Skeletal muscle cell (primary cell): ENCODE measurements around the gene SLC22A23.
"Not testable (repeated sequence)": the region's sequence is repeated elsewhere in the genome, so short reads cannot be mapped to it uniquely, and the experiment has no call there.

Source experiments
- DNase-seq: peaks from one replicate; pipeline ENCODE4 v3.0.0-alpha.2; 2010; ENCODE audit warnings: low read depth
- H3K4me3 ChIP-seq: 2 replicates; pipeline ENCODE4 v1.5.1; 2011; ENCODE audit warnings: low read depth, mild to moderate bottlenecking, control low read depth, low read length, moderate library complexity

Gene SLC22A23

DNA sequence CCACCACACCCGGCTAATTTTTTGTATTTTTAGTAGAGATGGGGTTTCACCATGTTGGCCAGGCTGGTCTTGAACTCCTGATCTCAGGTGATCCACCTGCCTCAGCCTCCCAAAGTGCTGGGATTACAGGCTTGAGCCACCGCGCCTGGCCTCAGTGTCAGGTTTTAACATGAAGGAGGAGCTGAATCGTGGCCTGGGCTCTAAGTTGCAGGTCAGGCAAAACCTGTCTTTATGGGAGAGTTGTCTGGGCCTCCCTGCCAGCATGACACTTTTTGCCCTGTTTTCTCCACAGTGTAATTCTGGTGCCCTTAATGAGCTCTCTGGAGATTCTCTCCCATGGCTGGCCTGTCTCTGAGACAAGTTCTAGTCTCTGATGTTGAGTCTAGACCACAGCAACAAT lies 78.0 kb downstream of the SLC22A23 start:
- H3K4me3 ChIP-seq, DNase-seq: not testable (repeated sequence)

DNA sequence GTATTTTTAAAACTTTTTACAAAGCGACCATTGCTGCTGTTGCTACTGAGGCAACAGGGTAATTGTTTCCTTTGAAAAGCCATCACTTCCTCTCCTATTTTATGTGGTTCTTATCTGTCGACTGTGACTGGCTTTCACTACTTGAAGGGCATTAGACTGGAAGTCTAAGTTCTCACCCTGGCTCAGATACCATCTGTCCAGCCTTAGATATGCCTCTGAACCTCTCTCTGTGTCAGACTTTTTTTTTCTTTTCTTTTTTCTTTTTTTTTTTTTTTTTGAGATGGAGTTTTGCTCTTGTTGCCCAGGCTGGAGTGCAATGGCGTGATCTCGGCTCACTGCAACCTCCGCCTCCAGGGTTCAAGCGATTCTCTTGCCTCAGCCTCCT lies 78.5 kb downstream of the SLC22A23 start:
- not testable (repeated sequence) for H3K4me3 ChIP-seq, DNase-seq

DNA sequence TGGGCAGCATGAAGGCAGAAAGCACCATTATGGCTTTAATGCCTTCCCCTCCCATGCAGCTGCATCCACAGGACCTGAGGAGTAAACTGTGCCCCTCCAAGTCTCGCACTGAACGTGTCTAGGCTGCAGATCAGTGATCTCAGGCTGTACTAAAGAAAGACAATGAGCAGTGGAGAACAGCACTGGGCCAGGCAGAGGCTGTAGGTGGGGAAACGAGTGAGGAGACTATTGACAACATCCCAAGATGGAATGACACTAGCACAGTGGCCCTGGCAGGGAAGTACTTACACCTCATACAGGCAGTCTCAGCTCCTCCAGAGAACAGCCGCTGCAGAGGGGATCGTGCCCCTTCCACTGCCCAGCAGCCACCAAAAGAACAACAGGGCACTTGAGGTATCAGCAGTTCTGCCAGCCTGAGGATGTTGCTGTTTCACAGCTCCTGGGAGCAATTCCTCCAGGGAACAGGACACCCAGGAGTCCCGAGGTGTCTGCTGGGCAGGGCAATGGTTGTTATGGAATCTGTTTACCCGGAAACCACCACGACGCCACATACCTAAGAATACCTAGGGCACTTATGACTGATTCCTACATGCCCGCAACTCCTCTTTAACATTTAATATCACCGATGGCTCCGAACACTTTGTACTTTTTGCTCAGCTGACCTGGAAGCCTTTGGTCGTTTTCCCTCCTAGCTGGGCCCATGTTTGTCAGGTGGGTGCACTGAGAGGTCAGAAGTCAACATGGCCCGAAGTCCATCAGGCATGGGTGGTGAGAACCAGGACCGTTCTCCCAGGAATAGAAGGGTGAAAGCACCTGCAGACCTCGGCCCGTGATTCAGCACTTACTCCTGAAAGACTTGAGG lies 79.1 kb downstream of the SLC22A23 start:
- DNase-seq = no peak
- no peak overlapping the region for H3K4me3 ChIP-seq

DNA sequence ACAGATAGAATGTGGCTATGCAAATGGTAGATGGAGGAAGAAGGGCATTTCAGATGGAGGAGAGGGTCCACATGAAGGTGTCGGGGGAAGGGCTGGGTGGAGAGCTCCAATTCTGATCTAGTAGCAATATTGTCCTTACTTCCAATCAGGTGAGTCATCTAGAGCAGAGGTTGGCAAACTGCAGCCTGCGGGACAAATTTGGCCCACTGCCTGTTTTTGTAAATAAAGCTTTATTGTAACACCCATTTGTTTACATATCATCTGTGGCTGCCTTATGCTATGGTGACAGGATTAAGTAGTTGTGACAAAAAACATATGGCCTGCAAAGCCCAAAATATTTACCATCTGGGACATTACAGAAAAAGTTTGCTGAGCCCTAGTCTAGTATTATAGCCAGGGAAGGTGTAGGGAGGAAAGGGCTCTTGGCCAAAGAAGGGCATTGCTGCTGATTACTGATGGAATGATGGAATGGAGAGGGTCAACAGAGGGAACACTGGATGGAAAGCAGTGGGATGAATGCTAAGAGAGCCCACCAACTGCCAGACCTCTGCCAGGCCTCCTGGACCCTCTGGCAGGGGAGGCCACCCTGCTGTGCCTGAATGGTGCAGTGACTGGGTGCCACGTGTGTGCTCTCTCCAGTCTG lies 79.8 kb downstream of the SLC22A23 start:
- DNase-seq = no peak
- no peak overlapping the region for H3K4me3 ChIP-seq

DNA sequence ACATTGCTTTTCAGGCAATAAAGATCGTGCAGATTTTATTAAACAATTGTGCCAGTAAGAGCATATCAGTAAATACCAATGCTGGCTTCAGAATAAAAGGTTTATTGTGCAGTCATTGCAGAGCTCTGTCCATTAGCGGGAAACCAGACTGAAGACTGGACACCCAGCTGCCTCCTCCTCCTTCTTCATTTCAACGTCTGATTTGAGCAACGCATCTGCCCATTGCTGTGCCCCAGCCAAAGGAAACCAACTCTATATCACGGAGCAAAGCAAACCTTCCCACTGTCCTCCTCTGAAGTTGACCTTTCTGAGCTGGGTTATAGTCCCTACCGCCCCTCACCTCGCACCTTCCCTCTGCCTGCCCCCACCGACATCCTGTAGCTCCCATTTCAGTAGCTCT lies 80.8 kb downstream of the SLC22A23 start:
- H3K4me3 ChIP-seq = no peak overlapping the region
- no peak for DNase-seq

DNA sequence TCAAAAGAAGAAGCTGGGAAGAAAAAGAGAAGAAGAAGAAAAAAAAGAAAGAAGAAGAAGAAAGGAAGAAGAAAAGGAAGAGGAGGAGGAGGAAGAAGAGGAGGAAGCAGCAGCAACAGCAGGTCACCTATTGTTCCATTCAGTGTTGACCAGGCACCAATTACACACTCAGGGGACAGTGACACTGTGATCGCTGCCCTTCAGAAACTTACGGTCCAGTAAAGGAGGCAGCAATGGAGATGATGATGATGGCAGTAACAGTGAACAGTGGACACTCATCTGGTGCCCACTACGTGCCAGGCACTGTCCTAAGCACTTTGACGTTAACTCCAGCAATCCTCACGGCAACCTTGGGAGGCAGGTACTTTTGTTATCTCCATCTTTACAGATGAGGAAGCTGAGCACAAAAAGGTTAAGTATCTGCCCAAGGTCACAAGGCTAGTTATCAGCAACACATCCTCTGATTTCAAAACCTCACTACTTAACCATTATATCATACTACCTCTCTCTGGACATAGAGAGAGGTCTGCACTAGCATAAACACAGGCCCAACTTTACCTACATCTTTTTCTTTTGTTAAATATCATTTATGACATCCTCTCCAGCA lies 83.2 kb downstream of the SLC22A23 start:
- H3K4me3 ChIP-seq = no peak overlapping the region
- no peak for DNase-seq

DNA sequence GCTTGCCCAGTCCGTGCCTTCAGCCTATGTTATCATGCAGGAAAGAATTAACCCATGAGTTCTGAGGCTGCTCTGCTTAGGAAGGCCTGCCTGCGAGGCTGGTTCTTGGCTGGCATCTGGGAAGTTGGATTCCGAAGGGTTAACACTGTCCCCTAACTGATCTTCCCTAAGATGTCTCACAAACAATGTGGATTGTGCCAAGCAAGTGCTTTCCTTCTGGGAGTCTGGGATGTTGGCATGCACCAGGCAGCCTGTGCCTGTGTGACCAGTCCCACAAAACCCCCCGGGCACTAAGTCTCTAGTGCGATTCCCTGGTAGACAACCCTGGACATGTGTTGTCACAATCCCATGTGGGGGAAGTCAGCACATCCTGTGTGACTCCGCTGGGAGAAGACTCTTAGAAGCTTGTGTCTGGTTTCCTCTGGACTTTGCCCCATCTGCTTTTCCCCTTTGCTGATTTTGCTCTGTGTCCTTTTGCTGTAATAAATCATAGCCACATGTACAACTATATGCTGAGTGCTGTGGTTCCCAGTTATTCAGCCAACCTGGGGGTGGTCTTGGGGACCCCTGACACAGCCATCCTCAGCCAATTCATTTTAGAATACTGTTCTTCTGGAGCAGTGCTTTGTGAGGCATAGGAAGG lies 83.8 kb downstream of the SLC22A23 start:
- H3K4me3 ChIP-seq = no peak overlapping the region
- no peak for DNase-seq

DNA sequence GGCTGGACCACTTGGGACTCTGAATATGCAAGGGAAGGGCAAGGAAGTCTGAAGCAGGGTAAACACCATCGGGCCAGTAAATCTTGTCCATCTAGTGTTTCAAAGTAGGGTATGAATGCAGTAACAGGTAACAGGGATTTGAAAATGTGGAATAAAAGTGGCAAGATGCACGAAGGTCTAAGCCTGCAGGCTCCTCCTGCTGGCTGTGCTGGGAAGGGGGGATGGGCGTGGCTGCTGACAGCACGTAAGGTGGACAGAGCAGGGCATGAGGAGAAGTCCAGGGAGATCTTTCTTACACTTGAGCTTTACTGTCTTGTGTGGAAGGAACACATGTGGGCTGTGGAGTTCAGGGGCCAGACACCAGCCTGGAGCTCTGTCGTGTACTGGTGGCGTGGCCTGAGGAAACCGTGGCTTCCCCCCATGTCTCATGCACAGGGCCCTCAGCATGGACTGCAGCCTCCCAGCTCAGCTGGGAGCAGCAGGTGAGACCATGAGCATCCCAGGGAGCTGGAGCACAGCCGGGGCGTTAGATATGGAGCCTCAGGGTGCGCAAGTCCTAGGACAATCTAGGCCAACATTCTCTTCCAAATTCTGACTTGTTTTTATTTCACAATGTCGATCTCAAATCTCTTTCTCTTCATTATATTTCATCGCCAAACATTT lies 84.5 kb downstream of the SLC22A23 start:
- no peak for DNase-seq

DNA sequence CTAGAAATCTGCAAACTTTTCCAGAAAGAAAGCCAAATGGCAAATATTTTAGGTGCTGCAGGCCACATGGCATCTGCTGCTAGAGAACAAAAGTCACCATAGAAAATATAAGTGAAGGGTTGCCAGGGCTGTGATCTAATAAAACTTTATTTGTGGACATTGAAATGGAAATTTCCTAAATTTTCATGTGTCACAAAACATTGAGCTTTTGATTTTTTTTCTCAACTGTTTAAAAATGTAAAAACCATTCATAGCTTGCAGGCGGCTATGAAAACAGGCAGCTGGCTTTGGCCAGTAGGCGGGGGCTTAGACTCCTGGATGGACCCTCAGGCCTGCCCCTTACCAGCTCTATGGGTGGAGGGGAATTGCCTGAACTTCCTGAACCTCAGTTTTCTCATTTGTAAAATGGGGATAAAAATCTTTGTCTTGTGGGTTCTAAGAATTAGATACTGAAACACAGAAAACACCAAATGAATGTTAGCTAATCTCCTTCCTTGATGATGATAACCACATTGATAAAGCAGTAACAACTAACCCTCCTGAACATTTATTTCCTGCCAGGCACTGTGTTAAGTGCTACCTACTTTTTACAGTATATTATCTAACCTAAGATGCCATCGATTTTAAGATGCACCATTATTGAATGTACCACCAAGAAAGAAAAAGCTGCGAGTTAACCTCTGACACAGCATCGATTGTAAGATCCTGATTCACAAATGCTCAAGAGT lies 85.5 kb downstream of the SLC22A23 start:
- H3K4me3 ChIP-seq = no peak overlapping the region
- no peak for DNase-seq

More for the DNA sequence above, 84.5 kb downstream of the SLC22A23 start:
- no peak overlapping the region for H3K4me3 ChIP-seq

DNA sequence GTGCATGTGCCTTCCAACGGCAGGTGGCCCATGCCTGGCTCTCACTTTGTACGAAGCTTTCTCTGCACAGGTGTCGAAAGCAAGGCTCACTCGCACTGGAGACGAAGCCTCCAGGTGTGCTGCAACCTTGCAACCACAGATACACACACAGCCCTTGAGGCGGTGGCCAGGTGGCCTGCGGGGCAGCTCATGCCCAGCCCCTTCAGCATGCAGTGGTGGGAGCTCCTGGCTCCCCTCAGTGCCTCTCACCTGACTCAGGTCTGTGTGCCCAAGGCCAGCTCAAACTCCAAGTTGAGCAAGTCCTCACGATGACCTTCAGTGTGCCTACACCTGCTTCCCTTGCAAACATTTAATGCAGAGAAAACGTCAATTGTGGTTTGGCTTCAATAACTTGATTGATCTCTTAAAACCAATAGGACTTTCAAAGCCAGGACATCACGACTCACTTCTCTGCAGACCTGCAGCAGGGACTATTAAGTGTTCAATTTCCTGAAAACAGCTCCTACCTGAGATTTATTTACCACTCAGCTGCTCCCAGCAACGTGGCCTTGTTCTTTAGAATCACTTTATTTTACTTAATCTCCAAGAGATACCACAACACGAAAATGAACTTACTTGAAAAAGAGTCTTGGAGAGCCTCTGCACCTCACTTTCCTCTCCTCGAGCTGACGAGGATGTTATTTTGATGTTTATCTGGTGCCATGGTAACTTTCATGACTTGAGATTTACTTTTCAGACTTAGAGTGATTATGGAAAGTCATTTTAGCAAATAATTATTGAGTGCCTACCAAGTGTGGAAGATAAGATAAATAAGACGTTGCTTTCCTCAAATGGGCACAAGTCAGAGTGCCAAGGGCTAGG lies 86.3 kb downstream of the SLC22A23 start:
- no peak overlapping the region for H3K4me3 ChIP-seq
- DNase-seq = no peak

DNA sequence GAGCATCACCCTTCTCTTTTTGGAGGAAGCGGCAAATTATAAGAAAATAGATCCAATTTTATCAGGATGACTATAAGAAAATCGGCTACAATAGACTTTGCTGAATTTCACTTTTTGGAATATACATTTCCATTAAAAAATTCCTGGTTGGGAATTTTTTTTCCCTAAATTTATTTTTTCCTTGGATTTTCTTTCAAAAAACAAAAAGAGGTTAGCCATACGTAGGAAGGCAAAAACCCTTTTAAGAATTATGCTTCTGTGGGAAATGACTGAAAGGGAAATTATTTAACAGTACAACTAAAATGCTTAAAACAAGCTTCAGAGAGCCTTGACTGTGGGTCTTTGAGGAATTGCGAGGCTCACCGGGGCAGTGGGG lies 86.9 kb downstream of the SLC22A23 start:
- H3K4me3 ChIP-seq = no peak overlapping the region
- DNase-seq = no peak

DNA sequence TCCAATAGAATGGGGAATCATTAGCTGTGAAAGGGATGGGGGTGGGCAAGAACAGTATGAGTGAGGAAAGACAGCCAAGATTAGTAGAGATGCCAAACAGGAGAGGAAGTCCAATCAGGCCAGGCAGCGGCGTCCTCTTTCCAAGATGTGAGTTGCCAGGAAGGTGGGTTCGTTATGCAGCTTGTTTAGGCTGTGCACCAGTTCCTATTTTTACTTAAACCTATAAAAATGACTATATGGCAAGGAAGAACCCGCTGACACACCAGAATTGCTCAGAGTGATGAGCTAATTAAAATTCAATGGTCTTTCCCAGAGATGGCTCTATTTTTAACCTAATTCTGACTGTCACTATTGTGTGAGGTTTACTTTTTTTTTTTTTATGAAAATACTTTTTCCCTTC lies 88.2 kb downstream of the SLC22A23 start:
- DNase-seq = no peak
- H3K4me3 ChIP-seq = no peak overlapping the region

DNA sequence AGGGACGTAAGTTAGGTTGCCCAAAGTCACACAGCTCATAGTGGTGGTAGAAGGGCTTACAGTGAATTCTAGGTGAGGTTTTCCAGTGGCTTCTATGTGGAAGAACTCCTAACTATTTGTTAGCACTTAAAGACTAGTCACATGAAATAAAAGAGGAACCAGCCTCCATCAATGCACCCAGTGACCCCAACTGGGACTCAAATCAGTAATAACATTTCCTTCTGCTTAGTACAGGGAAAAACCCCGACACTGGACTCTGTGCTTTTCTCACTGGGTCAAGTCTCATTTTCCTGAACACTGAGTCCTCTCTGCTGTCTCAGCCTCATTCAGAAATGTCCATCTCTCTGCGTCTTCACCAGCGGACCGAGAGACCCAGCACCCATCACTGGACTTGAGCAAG lies 89.2 kb downstream of the SLC22A23 start:
- no peak overlapping the region for H3K4me3 ChIP-seq
- DNase-seq = no peak

DNA sequence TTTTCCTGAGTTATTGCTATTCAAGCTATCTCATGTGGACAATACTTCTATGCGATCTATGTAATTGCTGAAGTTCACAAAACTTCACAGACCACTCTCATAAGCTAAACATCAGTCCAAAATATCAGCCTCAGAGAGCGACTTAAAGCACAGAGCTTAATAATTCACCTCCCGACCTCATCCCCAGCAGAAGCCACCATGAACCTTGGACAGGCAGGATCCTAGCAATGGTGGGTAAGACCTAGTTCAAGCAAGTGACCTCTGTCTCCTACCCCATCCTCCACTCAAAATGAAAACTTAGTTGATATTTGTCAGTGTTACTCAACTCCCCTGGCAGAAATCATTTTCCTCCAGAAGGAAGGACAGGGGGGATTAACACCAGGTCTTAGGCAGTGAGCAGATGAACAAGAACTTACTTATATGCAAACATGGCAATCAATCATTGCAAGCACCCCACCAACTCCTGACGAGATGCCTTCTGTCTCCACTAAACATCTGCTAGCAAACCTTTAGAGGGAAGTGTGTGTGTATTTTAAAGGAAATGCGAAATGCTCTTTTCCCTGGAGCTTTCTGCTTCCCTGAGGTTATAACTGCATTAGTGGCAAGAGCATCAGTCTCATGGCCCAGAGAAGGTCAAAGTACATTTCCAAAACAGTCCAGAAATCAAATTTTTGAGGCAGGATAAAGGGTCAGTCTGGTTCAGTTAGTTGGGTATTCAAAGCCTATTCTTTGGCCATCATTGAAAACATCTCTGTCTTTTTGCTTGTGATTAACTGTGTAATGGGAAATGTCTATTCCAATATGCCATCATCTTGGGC lies 90.0 kb downstream of the SLC22A23 start:
- no peak for DNase-seq
- H3K4me3 ChIP-seq = no peak overlapping the region

DNA sequence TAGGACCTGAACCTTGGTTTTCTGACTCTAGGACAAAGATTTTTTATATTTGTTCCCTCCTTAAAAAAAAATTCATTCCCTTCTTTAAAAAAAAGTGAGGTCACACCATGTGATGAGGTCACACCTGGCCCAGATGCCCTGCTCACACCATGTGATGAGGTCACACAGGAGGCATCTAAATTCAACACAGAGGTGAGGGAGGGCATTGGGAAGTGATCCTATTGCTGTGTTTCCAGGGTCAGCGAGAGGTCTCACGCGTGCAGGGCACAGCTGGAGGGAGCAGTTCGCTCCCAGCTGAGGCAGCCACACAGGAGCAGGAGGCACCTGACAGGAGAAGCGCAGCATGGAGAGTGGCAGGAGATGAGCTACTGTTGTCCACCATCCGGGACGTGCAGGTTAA lies 92.5 kb downstream of the SLC22A23 start:
- no peak overlapping the region for H3K4me3 ChIP-seq
- no peak for DNase-seq

DNA sequence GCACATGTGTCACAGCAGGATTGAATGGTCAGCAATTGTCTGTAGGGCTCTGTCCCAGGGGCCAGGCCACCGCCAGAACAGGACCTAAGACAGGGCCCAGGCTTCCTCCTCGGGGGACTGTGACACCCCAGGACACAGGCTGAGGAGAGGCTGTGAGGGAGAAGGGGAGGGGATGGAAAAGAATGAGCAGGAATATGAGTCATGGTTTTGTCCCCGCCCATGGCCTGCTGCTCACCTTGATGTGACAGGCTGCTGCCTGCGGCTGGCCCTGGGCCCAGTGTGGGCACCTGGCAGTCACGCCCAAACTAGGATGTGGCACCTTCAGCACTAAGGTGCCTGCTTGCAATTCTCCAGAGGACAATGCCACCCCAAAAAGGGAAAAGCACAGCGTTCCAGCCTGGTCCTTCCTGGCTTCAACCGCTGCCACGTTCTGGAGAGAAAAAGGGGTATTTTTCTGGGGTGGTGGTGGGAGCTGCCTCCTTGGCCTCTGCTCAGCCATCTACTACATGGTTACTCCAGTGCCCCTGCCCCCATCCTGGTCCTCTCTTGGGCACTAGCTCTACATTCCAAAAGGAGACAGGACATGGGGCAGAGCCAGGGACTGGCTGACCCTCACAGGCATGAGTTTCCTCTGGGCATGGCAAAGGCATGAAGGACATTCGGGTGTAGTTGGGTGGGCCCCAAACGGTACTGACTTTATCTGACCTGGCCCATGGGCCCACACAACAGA lies 93.4 kb downstream of the SLC22A23 start:
- no peak overlapping the region for H3K4me3 ChIP-seq
- no peak for DNase-seq
